Endothelial cell of umbilical vein (primary cell): Measurements from ENCODE around the gene REEP1. TPM values are rescaled to one million over a fixed set of nuclear protein-coding genes. Genes with fewer than 3 reads are reported as not detected.

ENCODE experiments used
- BruUV-seq: library from RNA; stranded (reverse); fragments of 400-500 nt; replicated peaks from 2 replicates; lab custom pipeline; 2021; lab: Mats Ljungman, UMichigan
- CTCF ChIA-PET: fragments of 300-600, 350-600 bp; sonication (Branson Sonifier 250); formaldehyde crosslinking; loops from one replicate; lab custom pipeline; 2021; ENCODE audit warnings: antibody characterized with exemption, inconsistent platforms; lab: Charles Lee
- POLR2A ChIA-PET: fragments of 300-600, 350-600 bp; sonication (Branson Sonifier 250); formaldehyde crosslinking; loops from one replicate; lab custom pipeline; 2021; ENCODE audit warnings: antibody characterized with exemption, inconsistent platforms; lab: Charles Lee
- DNase-seq: peaks from one replicate; pipeline ENCODE4 v3.0.0-alpha.2; 2011; ENCODE audit warnings: low read depth, low spot score
- FAIRE-seq: peaks from 2 replicates; lab custom pipeline; 2011; peaks lifted over from hg19 to GRCh38; lab: Jason Lieb, UNC
- H2AFZ ChIP-seq: 2 replicates; pipeline ENCODE4 v1.6.0; 2012; ENCODE audit warnings: low read depth, low read length, control low read depth, inconsistent platforms
- H3K27ac ChIP-seq: 2 replicates; pipeline ENCODE4 v1.5.1; 2011; ENCODE audit warnings: low read depth, mild to moderate bottlenecking, control low read depth, low read length, moderate library complexity; ENCODE audit not compliant: insufficient read depth
- H3K27me3 ChIP-seq, 2 experiments: 2 replicates each; pipeline versions ENCODE4 v1.6.0 to v1.6.1; 2011; ENCODE audit warnings: low read length in 2 of 2, mixed read lengths in 1 of 2; ENCODE audit not compliant: control insufficient read depth in 2 of 2, insufficient read depth in 2 of 2
- H3K36me3 ChIP-seq, 2 experiments: 2 replicates in 1 of 2; 3 replicates in 1 of 2; pipeline ENCODE4 v1.5.1; 2011; ENCODE audit warnings: low read length in 2 of 2, mild to moderate bottlenecking in 1 of 2, moderate library complexity in 1 of 2; ENCODE audit not compliant: control insufficient read depth in 2 of 2, insufficient read depth in 2 of 2; ENCODE audit errors: extremely low read depth in 1 of 2
- H3K4me1 ChIP-seq: 3 replicates; pipeline ENCODE4 v1.5.1; 2011; ENCODE audit warnings: mild to moderate bottlenecking, low read length; ENCODE audit not compliant: control insufficient read depth, insufficient read depth; ENCODE audit errors: extremely low read depth
- H3K4me2 ChIP-seq: 2 replicates; pipeline ENCODE4 v1.6.1; 2011; ENCODE audit warnings: low read length, control low read depth, mixed read lengths; ENCODE audit not compliant: insufficient read depth
- H3K4me3 ChIP-seq, 3 experiments: fragments of 200-600 bp in 1 of 3; sonication (generic), shearing (Covaris generic) in 1 of 3; replicated peaks in 1 of 3; 2 replicates each; pipeline ENCODE4 v1.5.1; 2011 to 2016; ENCODE audit warnings: control low read depth in 3 of 3, low read length in 3 of 3, mild to moderate bottlenecking in 2 of 3, inconsistent platforms in 1 of 3, low read depth in 1 of 3, moderate library complexity in 1 of 3; ENCODE audit not compliant: insufficient read depth in 1 of 3
- H3K79me2 ChIP-seq: 2 replicates; pipeline ENCODE4 v1.6.0; 2012; ENCODE audit warnings: low read length, inconsistent platforms; ENCODE audit not compliant: control insufficient read depth, insufficient read depth
- H3K9ac ChIP-seq: replicated peaks from 2 replicates; pipeline ENCODE3; 2011; ENCODE audit warnings: low read length, control low read depth; ENCODE audit not compliant: insufficient read depth; ENCODE audit errors: extremely low read depth
- H3K9me1 ChIP-seq: replicated peaks from 3 replicates; pipeline ENCODE4 v1.6.0; 2011; ENCODE audit warnings: mild to moderate bottlenecking, low read length; ENCODE audit not compliant: control insufficient read depth, insufficient read depth; ENCODE audit errors: extremely low read depth
- H3K9me3 ChIP-seq: replicated peaks from 2 replicates; pipeline ENCODE4 v1.5.1; 2012; ENCODE audit warnings: low read length, inconsistent platforms; ENCODE audit not compliant: control insufficient read depth, insufficient read depth
- H4K20me1 ChIP-seq: replicated peaks from 2 replicates; pipeline ENCODE3; 2011; ENCODE audit warnings: mild to moderate bottlenecking, low read length; ENCODE audit not compliant: control insufficient read depth, insufficient read depth; ENCODE audit errors: extremely low read depth
- CTCF ChIP-seq, 2 donors: IDR thresholded peaks; 1 replicate in 1 of 2; 2 replicates in 1 of 2; pipeline ENCODE4 v1.5.1; 2011; ENCODE audit warnings: low read length in 2 of 2, mild to moderate bottlenecking in 2 of 2, moderate library complexity in 2 of 2, control low read depth in 1 of 2, inconsistent platforms in 1 of 2, low read depth in 1 of 2; ENCODE audit not compliant: insufficient read depth in 1 of 2; ENCODE audit errors: extremely low read depth in 1 of 2
- EZH2 ChIP-seq: IDR thresholded peaks from 2 replicates; pipeline ENCODE4 v1.6.1; 2012; ENCODE audit warnings: borderline replicate concordance, low read depth, mild to moderate bottlenecking, moderate library complexity, low read length, inconsistent platforms; ENCODE audit not compliant: severe bottlenecking
- FOS ChIP-seq: IDR thresholded peaks from 2 replicates; pipeline ENCODE4 v1.6.1; 2011; ENCODE audit warnings: mild to moderate bottlenecking, low read length, moderate library complexity, borderline replicate concordance; ENCODE audit not compliant: insufficient read depth
- GATA2 ChIP-seq: IDR thresholded peaks from 2 replicates; pipeline ENCODE4 v1.7.0; 2011; ENCODE audit warnings: low read depth, mild to moderate bottlenecking, moderate library complexity, mixed read lengths, low read length; ENCODE audit not compliant: insufficient read length, insufficient read depth
- JUN ChIP-seq: IDR thresholded peaks from 2 replicates; pipeline ENCODE4 v1.6.1; 2011; ENCODE audit warnings: borderline replicate concordance, low read depth; ENCODE audit not compliant: insufficient read length, insufficient read depth
- MAX ChIP-seq: IDR thresholded peaks from 2 replicates; pipeline ENCODE4 v1.6.1; 2011; ENCODE audit not compliant: insufficient read depth, insufficient read length
- MYC ChIP-seq: IDR thresholded peaks from one replicate; pipeline ENCODE4 v1.6.1; 2011; ENCODE audit warnings: mild to moderate bottlenecking, low read depth, low read length
- POLR2A ChIP-seq: IDR thresholded peaks from 2 replicates; pipeline ENCODE4 v1.6.1; 2012; ENCODE audit warnings: low read depth, mild to moderate bottlenecking, control low read depth, low read length
- POLR2AphosphoS5 ChIP-seq: IDR thresholded peaks from 2 replicates; pipeline ENCODE4 v1.6.1; 2012; ENCODE audit warnings: low read depth, mild to moderate bottlenecking, control low read depth, low read length, moderate library complexity; ENCODE audit not compliant: insufficient read depth
- dilution Hi-C: fragments of 300-500 bp; cut with MboI; formaldehyde crosslinking; loops from one replicate; pipeline ENCODE4 v1.15.0; 2019; ENCODE audit warnings: low sequenced_read_pairs; ENCODE audit not compliant: extremely low pct_ligation_motif_present
- intact Hi-C: fragments of 100-400 bp; cut with micrococcal nuclease; formaldehyde crosslinking; loops from one replicate; pipeline ENCODE4 v1.10.0; 2022
- polyA plus RNA-seq, 4 experiments: library from polyadenylated mRNA; depleted of rRNA in 3 of 4; stranded (reverse) in 3 of 4; unstranded in 1 of 4; fragments of >200 nt; gene quantifications; 2 replicates each; pipeline versions ENCODE4 v1.2.1 to v1.2.3, GENCODE V29; 2011 to 2012; ENCODE audit warnings: missing spikeins in 1 of 4
- total RNA-seq: library from RNA; stranded (reverse); gene quantifications from 2 replicates; pipeline ENCODE4 v1.2.3, GENCODE V29; 2021

Gene REEP1
- total and polyA plus RNA-seq, 2 donors (not counting 3 experiments of a cell fraction or from before 2014, with no cell fraction given): 0.11 to 0.53 TPM

DNA sequence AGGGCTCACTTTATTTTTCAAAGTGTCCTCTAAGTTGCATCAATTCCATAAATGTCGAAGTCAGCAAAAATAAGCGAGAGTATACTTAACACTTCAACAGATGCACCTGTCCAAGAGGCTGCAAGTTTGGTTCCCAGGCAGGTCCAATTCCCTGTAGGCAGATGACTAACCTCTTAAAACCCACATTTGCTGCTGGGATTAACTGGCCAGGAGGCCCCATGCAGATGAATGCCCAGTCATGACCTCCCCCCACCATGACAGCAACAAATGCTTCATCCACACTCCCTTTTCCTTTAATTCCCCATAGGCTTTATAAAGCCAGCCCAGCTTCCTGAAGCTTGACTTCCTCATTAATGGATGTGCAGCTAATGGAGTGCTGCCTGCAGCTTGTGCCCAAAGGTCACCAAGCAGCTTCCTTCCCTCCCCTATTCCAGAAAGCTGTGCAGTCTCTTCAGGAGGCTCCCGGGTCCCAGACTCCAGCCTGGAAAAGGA lies 35.7 kb downstream of the REEP1 start:
- Histone ChIP-seq H3K79me2 (no peaks in the 10 kb centered on the region), H3K9me1 (no peaks in the 10 kb centered on the region), H3K27me3 (peaks cover 2 to 11% of the 10 kb centered on the region in 2 experiments), H3K36me3 (no peaks in the 10 kb centered on the region), H3K4me3 (no peak overlapping the region), H3K9me3 (no peaks in the 10 kb centered on the region), H3K4me1 (no peaks in the 10 kb centered on the region), H4K20me1 (no peaks in the 10 kb centered on the region), H3K9ac (no peak overlapping the region), H3K4me2 (no peak overlapping the region), H3K27ac (no peak overlapping the region), H2AFZ (no peak overlapping the region)
- CTCF ChIA-PET: interaction anchor here (1.9 kb wide), 1 partner anchor 80 kb away, joined by 6 read pairs; no protein-coding TSS in a partner anchor
- dilution Hi-C loops (no loop called here), intact Hi-C loops (no loop called here)
- no peak for FAIRE-seq
- POLR2A ChIA-PET: no interaction called here
- DNase-seq: peak; percentile 28
- TF ChIP-seq FOS (no peak), JUN (no peak), GATA2 (no peak), EZH2 (no peak), POLR2AphosphoS5 (no peak), MAX (no peak), POLR2A (no peak), CTCF (IDR thresholded peaks at IDR 0.05; ENCODE audit: extremely low read depth in 1 of 2, insufficient read depth in 1 of 2, low read depth in 1 of 2, low read length in 2 of 2) (no peak), MYC (no peak)
- BruUV-seq: no TSS peak
